Liver (tissue), 9 donors: ENCODE results near the gene TMCC2. TPM values are rescaled to one million over a fixed set of nuclear protein-coding genes. Genes with fewer than 3 reads are reported as not detected.

Source experiments
- DNase-seq: peaks from one replicate; pipeline ENCODE4 v3.0.0-alpha.2; 2017; ENCODE audit warnings: low spot score
- H3K27ac ChIP-seq, 2 donors: one replicate each; pipeline ENCODE4 v1.7.0; 2013; ENCODE audit warnings: inconsistent platforms in 2 of 2, low read length in 2 of 2, control low read depth in 1 of 2, low read depth in 1 of 2, mild to moderate bottlenecking in 1 of 2
- H3K27me3 ChIP-seq, 4 donors: one replicate each; pipeline versions ENCODE4 v1.6.1 to v1.7.0; 2013; ENCODE audit warnings: low read length in 3 of 4, inconsistent platforms in 1 of 4, mild to moderate bottlenecking in 1 of 4, moderate library complexity in 1 of 4; ENCODE audit not compliant: control insufficient read depth in 4 of 4, insufficient read depth in 4 of 4
- H3K36me3 ChIP-seq, 4 donors: one replicate each; pipeline versions ENCODE4 v1.6.1 to v1.7.0; 2013; ENCODE audit warnings: low read length in 3 of 4, mild to moderate bottlenecking in 3 of 4, low read depth in 1 of 4, moderate library complexity in 1 of 4; ENCODE audit not compliant: control insufficient read depth in 4 of 4, insufficient read depth in 3 of 4
- H3K4me1 ChIP-seq, 4 donors: one replicate each; pipeline versions ENCODE4 v1.6.1 to v1.7.0; 2013; ENCODE audit warnings: low read length in 3 of 4, mild to moderate bottlenecking in 3 of 4, moderate library complexity in 1 of 4; ENCODE audit not compliant: control insufficient read depth in 4 of 4, insufficient read depth in 4 of 4
- H3K4me3 ChIP-seq, 3 donors: one replicate each; pipeline versions ENCODE4 v1.6.1 to v1.7.0; 2013; ENCODE audit warnings: low read length in 3 of 3, control low read depth in 1 of 3, low read depth in 1 of 3, mild to moderate bottlenecking in 1 of 3
- H3K9ac ChIP-seq, 2 donors: one replicate each; pipeline ENCODE4 v1.7.0; 2013; ENCODE audit warnings: low read length in 2 of 2, mild to moderate bottlenecking in 2 of 2, moderate library complexity in 2 of 2, control low read depth in 1 of 2, low read depth in 1 of 2
- H3K9me3 ChIP-seq, 4 donors: one replicate each; pipeline versions ENCODE4 v1.6.1 to v1.7.0; 2013; ENCODE audit warnings: low read length in 3 of 4; ENCODE audit not compliant: control insufficient read depth in 4 of 4
- CTCF ChIP-seq: fragments of 150-350 bp; IDR thresholded peaks from 2 replicates; pipeline ENCODE4 v1.5.1; 2017; ENCODE audit warnings: improper control_type of control experiment, low read depth, low read length; ENCODE audit not compliant: missing input control
- EGR1 ChIP-seq, 2 donors: IDR thresholded peaks; 2 replicates each; pipeline ENCODE4 v1.6.1; 2016 to 2018; ENCODE audit warnings: antibody characterized with exemption in 2 of 2, low read depth in 2 of 2
- FOXA1 ChIP-seq: IDR thresholded peaks from 2 replicates; pipeline ENCODE4 v1.6.1; 2016; ENCODE audit warnings: antibody characterized with exemption
- GABPA ChIP-seq, 2 donors: IDR thresholded peaks in 1 of 2; conservative IDR thresholded peaks in 1 of 2; 2 replicates each; pipeline ENCODE4 v1.6.1; 2016; ENCODE audit warnings: antibody characterized with exemption in 2 of 2, mild to moderate bottlenecking in 1 of 2, moderate library complexity in 1 of 2
- HNF4A ChIP-seq, 2 donors: conservative IDR thresholded peaks; 2 replicates each; pipeline ENCODE4 v1.6.1; 2016; ENCODE audit warnings: antibody characterized with exemption in 2 of 2, mild to moderate bottlenecking in 2 of 2
- HNF4G ChIP-seq: IDR thresholded peaks from 2 replicates; pipeline ENCODE4 v1.6.1; 2016; ENCODE audit warnings: antibody characterized with exemption
- JUND ChIP-seq, 2 donors: IDR thresholded peaks; 2 replicates each; pipeline ENCODE4 v1.6.1; 2016; ENCODE audit warnings: antibody characterized with exemption in 2 of 2
- NR2F2 ChIP-seq: IDR thresholded peaks from 2 replicates; pipeline ENCODE4 v1.6.1; 2016; ENCODE audit warnings: antibody characterized with exemption
- RAD21 ChIP-seq, 2 donors: IDR thresholded peaks; 2 replicates each; pipeline ENCODE4 v1.6.1; 2016; ENCODE audit warnings: antibody characterized with exemption in 2 of 2, mild to moderate bottlenecking in 2 of 2
- RXRA ChIP-seq, 2 donors: IDR thresholded peaks; 2 replicates each; pipeline ENCODE4 v1.6.1; 2017 to 2018; ENCODE audit warnings: antibody characterized with exemption in 2 of 2, mild to moderate bottlenecking in 1 of 2
- SP1 ChIP-seq: IDR thresholded peaks from 2 replicates; pipeline ENCODE4 v1.6.1; 2018; ENCODE audit warnings: antibody characterized with exemption, mild to moderate bottlenecking
- YY1 ChIP-seq: IDR thresholded peaks from 2 replicates; pipeline ENCODE4 v1.6.1; 2016; ENCODE audit warnings: antibody characterized with exemption, mild to moderate bottlenecking
- WGBS: extraction: QIAGEN DNeasy Blood & Tissue Kit; methylation state at CpG from one replicate; pipeline ENCODE4 v1.1.7; 2013; 5-methylcytosine and 5-hydroxymethylcytosine counted together
- polyA plus RNA-seq, 2 donors: library from polyadenylated mRNA; stranded (reverse) in 1 of 2; unstranded in 1 of 2; fragments of 200-250 nt in 1 of 2; fragments of >200 nt in 1 of 2; fragmentation: Nextera tagmentation in 1 of 2; extraction: Ambion mirVana in 1 of 2; gene quantifications; one replicate each; pipeline versions ENCODE4 v1.2.1 to v1.2.3, GENCODE V29; 2013 to 2015
- total RNA-seq, 2 donors: library from RNA; depleted of rRNA; stranded (reverse); fragments of >200 nt; gene quantifications; one replicate each; pipeline ENCODE4 v1.2.3, GENCODE V29; 2014
- TF ChIP-seq, protein P1 (sequence below): IDR thresholded peaks from 2 replicates; pipeline ENCODE4 v1.6.1; 2016; ENCODE audit warnings: antibody characterized with exemption
- TF ChIP-seq, protein P2 (sequence below): IDR thresholded peaks from 2 replicates; pipeline ENCODE4 v1.6.1; 2016; ENCODE audit warnings: antibody characterized with exemption
- TF ChIP-seq, protein P3 (sequence below): IDR thresholded peaks from 2 replicates; pipeline ENCODE4 v1.6.1; 2016; ENCODE audit warnings: antibody characterized with exemption, mild to moderate bottlenecking
- TF ChIP-seq, protein P4 (sequence below): IDR thresholded peaks from 2 replicates; pipeline ENCODE4 v1.6.1; 2016; ENCODE audit warnings: antibody characterized with exemption
- donor health status: healthy.
- donor health status: healthy.
- donor health status: healthy.
- donor health status: healthy.
- donor health status: healthy.

TMCC2 gene
- total and polyA plus RNA-seq, 4 donors: 0.06 to 452 (median 0.21) TPM

DNA sequence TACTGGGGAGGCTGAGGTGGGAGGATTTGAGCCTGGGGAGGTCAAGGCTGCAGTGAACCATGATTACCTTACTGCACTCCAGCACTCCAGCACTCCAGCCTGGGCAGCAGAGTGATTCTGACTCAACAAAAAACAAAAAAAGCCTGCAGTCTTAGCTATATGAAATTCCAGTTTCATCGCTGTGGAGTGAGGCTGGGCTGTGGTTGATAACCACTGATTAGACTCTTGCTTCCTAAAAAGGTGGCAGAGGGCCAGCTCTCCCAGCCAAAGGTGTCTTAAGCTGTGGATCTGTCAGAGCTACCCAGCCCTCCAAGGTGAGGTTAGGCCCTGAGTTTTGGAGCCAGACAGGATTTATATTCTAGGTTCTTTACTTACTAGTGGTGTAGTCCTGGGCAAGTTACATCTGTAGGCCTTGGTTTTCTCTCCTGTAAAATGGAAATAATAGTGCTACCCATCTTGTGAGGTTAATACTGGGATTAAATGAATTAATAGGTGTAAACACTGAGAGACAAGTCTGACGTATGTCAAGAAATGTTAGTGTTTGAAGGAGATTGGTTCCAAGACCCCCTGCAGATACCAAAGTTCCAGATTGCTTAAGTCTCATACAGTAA is 35.9 kb downstream of the TMCC2 start:
- Histone ChIP-seq H3K4me1 (peaks cover 0 to 11% (median 8%) of the 10 kb centered on the region in 4 donors), H3K27ac (no peak overlapping the region), H3K4me3 (no peak overlapping the region), H3K9ac (no peak overlapping the region), H3K36me3 (no peaks in the 10 kb centered on the region), H3K27me3 (no peaks in the 10 kb centered on the region), H3K9me3 (no peaks in the 10 kb centered on the region)
- TF ChIP-seq RAD21 (IDR thresholded peaks at IDR 0.05) (no peak), SP1 (no peak), JUND (IDR thresholded peaks at IDR 0.05) (no peak)
- TF ChIP-seq, protein P1, sequence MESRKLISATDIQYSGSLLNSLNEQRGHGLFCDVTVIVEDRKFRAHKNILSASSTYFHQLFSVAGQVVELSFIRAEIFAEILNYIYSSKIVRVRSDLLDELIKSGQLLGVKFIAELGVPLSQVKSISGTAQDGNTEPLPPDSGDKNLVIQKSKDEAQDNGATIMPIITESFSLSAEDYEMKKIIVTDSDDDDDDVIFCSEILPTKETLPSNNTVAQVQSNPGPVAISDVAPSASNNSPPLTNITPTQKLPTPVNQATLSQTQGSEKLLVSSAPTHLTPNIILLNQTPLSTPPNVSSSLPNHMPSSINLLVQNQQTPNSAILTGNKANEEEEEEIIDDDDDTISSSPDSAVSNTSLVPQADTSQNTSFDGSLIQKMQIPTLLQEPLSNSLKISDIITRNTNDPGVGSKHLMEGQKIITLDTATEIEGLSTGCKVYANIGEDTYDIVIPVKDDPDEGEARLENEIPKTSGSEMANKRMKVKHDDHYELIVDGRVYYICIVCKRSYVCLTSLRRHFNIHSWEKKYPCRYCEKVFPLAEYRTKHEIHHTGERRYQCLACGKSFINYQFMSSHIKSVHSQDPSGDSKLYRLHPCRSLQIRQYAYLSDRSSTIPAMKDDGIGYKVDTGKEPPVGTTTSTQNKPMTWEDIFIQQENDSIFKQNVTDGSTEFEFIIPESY: no peak
- TF ChIP-seq, protein P2, sequence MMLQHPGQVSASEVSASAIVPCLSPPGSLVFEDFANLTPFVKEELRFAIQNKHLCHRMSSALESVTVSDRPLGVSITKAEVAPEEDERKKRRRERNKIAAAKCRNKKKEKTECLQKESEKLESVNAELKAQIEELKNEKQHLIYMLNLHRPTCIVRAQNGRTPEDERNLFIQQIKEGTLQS: no peak
- TF ChIP-seq, protein P3, sequence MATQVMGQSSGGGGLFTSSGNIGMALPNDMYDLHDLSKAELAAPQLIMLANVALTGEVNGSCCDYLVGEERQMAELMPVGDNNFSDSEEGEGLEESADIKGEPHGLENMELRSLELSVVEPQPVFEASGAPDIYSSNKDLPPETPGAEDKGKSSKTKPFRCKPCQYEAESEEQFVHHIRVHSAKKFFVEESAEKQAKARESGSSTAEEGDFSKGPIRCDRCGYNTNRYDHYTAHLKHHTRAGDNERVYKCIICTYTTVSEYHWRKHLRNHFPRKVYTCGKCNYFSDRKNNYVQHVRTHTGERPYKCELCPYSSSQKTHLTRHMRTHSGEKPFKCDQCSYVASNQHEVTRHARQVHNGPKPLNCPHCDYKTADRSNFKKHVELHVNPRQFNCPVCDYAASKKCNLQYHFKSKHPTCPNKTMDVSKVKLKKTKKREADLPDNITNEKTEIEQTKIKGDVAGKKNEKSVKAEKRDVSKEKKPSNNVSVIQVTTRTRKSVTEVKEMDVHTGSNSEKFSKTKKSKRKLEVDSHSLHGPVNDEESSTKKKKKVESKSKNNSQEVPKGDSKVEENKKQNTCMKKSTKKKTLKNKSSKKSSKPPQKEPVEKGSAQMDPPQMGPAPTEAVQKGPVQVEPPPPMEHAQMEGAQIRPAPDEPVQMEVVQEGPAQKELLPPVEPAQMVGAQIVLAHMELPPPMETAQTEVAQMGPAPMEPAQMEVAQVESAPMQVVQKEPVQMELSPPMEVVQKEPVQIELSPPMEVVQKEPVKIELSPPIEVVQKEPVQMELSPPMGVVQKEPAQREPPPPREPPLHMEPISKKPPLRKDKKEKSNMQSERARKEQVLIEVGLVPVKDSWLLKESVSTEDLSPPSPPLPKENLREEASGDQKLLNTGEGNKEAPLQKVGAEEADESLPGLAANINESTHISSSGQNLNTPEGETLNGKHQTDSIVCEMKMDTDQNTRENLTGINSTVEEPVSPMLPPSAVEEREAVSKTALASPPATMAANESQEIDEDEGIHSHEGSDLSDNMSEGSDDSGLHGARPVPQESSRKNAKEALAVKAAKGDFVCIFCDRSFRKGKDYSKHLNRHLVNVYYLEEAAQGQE: no peak
- DNase-seq: no peak
- 82% methylated on average over 2 of the region's 2 CpGs for WGBS

GRCh38 chr1:205266611-205267305 is 39.0 kb downstream of the TMCC2 start:
- no peak for DNase-seq
- H3K9me3 ChIP-seq: no peaks in the 10 kb centered on the region
- peaks cover 0 to 11% (median 8%) of the 10 kb centered on the region in 4 donors for H3K4me1 ChIP-seq
- WGBS: 78% methylated on average over 10 of the region's 10 CpGs
- H3K4me3 ChIP-seq: no peak overlapping the region
- no peaks in the 10 kb centered on the region for H3K36me3 ChIP-seq
- no peak overlapping the region for H3K27ac ChIP-seq
- no peaks in the 10 kb centered on the region for H3K27me3 ChIP-seq
- H3K9ac ChIP-seq: no peak overlapping the region
- no peak for TF ChIP-seq GABPA (IDR thresholded peaks at IDR 0.05 in 1 of 2, conservative IDR thresholded peaks at IDR 0.05 in 1 of 2)
- no peak for TF ChIP-seq CTCF
- TF ChIP-seq NR2F2: no peak
- TF ChIP-seq RXRA (IDR thresholded peaks at IDR 0.05): no peak
- TF ChIP-seq YY1: no peak
- TF ChIP-seq, protein P3: no peak
- TF ChIP-seq EGR1 (IDR thresholded peaks at IDR 0.05; ENCODE audit: low read depth in 2 of 2): no peak
- TF ChIP-seq, protein P1: no peak
- no peak for TF ChIP-seq JUND (IDR thresholded peaks at IDR 0.05)
- no peak for TF ChIP-seq FOXA1
- no peak for TF ChIP-seq HNF4G
- TF ChIP-seq HNF4A (conservative IDR thresholded peaks at IDR 0.05): no peak
- TF ChIP-seq, protein P4, sequence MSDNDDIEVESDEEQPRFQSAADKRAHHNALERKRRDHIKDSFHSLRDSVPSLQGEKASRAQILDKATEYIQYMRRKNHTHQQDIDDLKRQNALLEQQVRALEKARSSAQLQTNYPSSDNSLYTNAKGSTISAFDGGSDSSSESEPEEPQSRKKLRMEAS: no peak
- TF ChIP-seq, protein P2: no peak
